HG03558 (cell line): ENCODE measurements around the gene LIPH.
A peak's percentile ranks its signal among the peaks of the same experiment; 100 is the strongest.

ENCODE experiments used
- ATAC-seq: cut with Tn5 transposase; IDR thresholded peaks from one replicate; pipeline ENCODE4 v1.9.1; 2021; ENCODE audit warnings: moderate number of reproducible peaks; ENCODE audit not compliant: unreplicated experiment; ENCODE audit errors: extremely low read depth

The LIPH gene

GRCh38 chr3:185549122-185549521 is 3.3 kb downstream of the LIPH start:
- no peak for ATAC-seq

DNA sequence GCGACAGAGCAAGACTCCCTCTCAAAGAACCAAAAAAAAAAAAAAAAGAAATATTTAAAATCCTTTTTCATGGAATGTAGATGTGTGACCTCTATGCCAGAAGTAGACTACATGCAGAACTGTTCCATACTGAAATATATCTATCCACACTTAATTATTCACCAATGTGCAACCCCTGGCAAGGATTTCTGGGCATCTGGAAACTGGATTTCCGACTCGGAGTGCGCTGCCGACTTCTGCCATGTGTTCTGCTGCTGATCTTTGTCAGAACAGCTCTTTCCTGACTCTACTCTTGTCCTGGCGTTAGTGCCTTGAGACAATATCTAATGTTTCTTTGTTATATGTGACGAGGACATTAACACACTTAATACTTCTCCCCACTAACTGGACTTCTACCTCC is 11.7 kb downstream of the LIPH start:
- no peak for ATAC-seq

- ATAC-seq: no peak
Observed at GRCh38 chr3:185539934-185540333, 12.5 kb downstream of the LIPH start.

DNA sequence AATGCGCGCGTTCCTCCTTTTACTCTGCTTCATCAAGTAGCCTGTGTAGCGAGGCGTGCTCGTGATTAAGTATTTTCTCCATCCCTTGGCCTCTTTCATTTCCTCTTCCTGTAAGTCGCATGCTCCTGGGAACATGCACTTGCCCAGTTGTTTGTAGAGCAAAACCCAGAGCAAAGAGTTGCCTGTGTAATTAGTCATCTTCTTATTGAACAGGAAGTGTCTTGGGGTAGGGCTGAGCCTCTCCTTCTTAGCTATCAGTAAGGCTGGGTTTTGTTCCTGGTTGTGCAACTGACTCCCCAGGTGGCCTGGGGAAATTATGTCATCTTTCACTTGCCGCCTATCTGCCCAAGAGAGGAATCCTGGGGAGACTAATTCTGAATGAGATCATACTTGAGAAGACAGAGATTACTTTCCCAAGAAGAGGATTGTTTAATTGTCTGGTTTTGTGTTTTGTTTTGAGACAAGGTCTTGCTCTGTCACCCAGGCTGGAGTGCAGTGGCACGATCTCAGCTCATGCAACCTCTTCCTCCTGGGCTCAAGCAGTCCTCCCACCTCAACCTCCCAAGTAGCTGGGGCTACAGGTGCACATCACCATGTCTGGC is 14.9 kb downstream of the LIPH start:
- ATAC-seq: peak; percentile 97

DNA sequence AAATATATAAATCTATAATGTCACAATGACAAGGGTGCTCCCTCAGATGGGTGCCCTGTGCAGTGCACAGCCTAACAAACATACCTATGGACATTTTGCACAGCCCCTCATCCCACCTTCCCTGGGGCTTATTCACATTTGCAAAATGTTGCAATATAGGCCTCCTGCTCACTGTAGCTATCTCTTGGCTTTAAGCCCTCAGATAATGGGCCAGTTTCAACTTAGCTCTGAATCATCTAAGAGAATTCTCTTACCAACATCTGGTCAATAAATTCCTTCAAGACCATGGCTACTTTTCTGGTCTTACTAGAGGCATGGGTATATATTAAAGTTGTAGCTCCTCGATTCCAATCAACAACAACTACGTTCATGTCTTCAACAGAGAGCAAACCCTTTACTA is 17.9 kb downstream of the LIPH start:
- no peak for ATAC-seq

- no peak for ATAC-seq
Observed at GRCh38 chr3:185532901-185533300, 19.5 kb downstream of the LIPH start.

- ATAC-seq: no peak
Observed at GRCh38 chr3:185530856-185531255, 21.5 kb downstream of the LIPH start.

DNA sequence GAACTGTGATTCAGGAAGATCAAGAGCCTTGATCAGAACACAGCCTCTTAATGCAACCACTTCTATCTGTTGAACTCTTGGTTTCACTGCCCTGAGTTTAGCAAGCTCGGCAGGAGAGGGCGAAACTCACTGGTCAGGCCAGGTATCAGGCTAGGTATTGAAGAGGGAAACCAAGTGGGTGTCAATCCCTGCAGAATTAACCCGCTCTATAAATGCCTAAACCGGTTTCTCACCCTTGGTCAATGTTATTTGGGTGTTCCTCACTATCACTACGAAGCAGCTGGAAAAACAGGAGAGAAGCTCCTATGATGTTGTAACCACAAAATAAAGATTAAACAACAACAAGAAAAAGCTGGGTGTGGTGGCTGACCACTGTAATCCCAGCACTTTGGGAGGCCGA is 23.9 kb downstream of the LIPH start:
- ATAC-seq: no peak

- no peak for ATAC-seq
Observed at GRCh38 chr3:185527364-185527763, 25.0 kb downstream of the LIPH start.

DNA sequence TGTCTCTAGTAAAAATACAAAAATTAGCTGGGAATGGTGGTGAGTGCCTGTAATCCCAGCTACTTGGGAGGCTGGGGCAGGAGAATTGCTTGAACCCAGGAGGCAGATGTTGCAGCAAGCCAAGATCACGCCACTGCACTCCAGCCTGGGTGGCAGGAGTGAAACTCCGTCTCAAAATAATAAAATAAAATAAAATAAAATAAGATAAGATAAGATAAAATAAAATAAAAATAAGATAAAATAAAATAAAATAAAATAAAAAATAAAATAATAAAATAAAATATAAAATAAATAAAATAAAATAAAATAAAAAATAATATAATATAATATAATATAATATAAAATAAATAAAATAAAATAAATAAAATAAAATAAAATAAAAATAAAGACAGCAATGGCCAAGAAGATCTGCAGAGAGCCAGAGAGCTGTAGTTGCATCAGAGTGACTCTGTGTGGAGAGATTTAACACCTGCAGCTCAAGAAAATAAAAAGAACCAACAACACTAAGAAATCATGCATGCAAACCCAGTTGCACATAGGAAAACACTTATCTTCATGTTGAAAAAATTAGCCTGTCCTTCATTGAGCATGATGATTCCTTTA is 25.9 kb downstream of the LIPH start:
- ATAC-seq: no peak

DNA sequence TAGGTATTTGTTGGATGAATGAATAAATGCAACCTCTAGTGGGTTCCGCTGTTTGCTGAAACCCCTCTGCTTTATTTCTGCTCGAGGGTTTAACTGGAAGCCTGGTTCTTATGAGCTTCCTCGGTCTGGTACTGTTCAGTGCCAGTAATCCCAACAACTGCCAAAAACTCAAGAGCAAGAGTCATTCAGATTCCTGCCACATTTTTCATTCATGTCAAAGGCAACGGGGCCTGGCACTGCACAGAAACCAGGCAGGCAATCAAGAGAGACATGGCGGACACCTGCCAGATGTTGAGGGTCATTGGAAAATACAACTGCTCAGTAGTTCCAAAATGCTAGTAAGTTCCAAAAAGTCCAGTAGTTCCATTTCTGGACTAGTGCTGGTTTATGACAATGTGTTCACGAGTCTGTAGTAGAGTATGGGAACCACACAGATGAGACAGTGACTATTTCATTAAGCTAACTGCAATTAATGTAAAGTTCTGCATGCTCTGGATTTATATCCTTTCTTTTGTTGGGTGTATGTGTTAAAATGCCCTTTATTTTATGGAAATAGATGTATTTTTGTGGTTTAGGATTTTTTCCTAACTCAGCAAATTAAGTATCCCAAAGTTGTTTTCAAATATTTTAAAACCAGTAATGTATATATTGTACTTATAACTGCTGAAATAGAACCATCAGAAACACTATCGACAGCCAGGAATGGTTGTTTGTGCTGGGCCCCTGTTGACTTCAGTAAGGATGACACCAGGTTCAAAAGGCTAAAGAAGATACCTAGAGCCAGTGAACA is 30.8 kb downstream of the LIPH start:
- ATAC-seq: no peak

- no peak for ATAC-seq
Observed at GRCh38 chr3:185519021-185519420, 33.4 kb downstream of the LIPH start.

GRCh38 chr3:185517387-185518130 is 34.8 kb downstream of the LIPH start:
- no peak for ATAC-seq

- ATAC-seq: no peak
Observed at GRCh38 chr3:185511711-185512110, 40.7 kb downstream of the LIPH start.

DNA sequence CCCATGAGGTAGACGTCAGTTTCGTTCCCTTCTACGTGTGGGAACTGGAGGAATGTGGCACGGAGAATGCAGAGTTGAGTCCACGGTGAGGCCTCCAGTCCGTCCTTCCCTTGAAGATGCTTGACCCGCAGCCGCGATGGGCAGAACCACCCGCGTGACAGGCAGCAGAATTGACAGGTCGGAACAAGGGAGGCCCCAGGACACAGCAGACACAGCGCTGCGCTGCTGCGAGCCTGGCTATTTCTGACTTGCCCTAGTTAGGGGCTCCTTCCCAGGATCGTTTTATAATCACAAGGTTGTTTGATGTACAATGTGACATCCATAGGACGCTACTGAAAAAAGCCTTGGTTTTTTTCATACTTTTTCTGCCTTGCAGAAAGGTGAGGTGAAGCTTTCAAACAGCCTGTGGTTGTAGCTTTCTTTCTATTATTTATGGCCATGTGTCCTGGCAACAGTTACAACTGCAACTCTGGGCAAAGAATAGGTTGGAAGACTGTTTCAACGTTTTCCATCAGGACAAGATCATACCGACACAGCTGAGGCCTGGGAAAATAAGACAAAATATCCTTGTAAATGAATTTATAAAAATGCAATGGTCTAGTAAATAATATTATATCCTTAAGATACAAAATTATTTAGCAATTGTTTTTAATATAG is 43.9 kb downstream of the LIPH start:
- no peak for ATAC-seq

- ATAC-seq: no peak
Observed at GRCh38 chr3:185507883-185508282, 44.5 kb downstream of the LIPH start.

GRCh38 chr3:185504636-185505035 is 47.8 kb downstream of the LIPH start:
- ATAC-seq: no peak

DNA sequence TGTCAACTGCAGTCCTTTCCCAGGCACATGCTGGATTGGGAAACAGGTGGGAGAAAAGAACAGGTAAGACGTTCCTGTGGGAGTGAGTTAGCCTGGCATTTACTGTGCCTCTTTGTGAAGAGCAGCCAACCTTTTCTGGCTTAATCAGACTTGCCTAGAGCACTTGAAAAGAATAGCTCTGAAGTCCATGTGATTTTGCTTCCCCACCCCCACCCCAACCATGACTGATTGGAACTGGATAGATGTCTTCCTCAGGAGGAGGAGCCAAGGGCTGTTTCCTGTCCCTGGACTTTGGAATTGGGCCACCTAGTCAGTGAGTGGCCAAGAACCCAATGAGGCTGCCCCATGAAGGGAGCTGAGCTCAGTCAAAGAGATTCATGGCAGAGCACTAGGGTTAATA is 48.9 kb downstream of the LIPH start:
- ATAC-seq: no peak

DNA sequence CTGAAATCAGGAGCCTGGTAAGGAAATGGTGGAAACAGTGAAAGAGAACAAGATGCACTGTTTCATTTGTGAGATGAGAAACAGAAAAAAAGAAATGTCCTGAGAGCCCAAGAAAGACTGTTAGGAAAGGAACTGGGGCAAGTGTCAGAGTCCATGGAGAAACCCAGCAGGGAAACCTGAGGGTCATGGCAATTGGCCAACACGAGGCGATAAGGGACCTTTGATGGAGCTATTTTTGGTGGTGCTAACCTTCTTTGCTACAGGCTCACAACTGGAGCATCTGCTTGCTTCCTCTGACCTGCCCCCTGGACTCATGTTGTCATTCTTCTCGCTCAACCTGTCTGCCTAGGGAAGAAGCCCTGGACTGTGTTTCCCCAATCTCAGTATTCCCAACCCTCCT is 49.4 kb downstream of the LIPH start:
- ATAC-seq: no peak
